Fibroblast of skin of right biceps (primary cell): ENCODE data around the gene PSORS1C1.

ENCODE experiments used
- DNase-seq: peaks from one replicate; pipeline ENCODE4 v3.0.0-alpha.2; 2013

Gene PSORS1C1

GRCh38 chr6:31128093-31128676 is 13.6 kb downstream of the PSORS1C1 start:
- DNase-seq: peak; percentile 31

GRCh38 chr6:31129130-31129529 is 14.5 kb downstream of the PSORS1C1 start:
- DNase-seq: no peak

- DNase-seq: no peak
Measured at GRCh38 chr6:31130751-31131150, 16.2 kb downstream of the PSORS1C1 start.

- no peak for DNase-seq
Measured at GRCh38 chr6:31131595-31131994, 17.0 kb downstream of the PSORS1C1 start.

GRCh38 chr6:31132806-31133205 is 18.2 kb downstream of the PSORS1C1 start:
- no peak for DNase-seq

GRCh38 chr6:31135710-31136109 is 21.1 kb downstream of the PSORS1C1 start:
- DNase-seq: no peak

- DNase-seq: no peak
Measured at GRCh38 chr6:31138982-31139381, 24.4 kb downstream of the PSORS1C1 start, which contains the start of gene PSORS1C2. TSS of gene PSORS1C2 (minus strand) at chr6:31139066. CDS start at chr6:31139026, 40 bp downstream.

- DNase-seq: peak; percentile 93
Measured at GRCh38 chr6:31139599-31139998, 25.0 kb downstream of the PSORS1C1 start.

- no peak for DNase-seq
Measured at GRCh38 chr6:31140643-31141042, 26.0 kb downstream of the PSORS1C1 start.

- no peak for DNase-seq
Measured at GRCh38 chr6:31142361-31142761, 27.8 kb downstream of the PSORS1C1 start.

GRCh38 chr6:31143148-31143547 is 28.5 kb downstream of the PSORS1C1 start:
- DNase-seq: peak; percentile 84

- no peak for DNase-seq
Measured at GRCh38 chr6:31144296-31144969, 29.8 kb downstream of the PSORS1C1 start.

- DNase-seq: no peak
Measured at GRCh38 chr6:31144970-31145340, 30.4 kb downstream of the PSORS1C1 start.

- no peak for DNase-seq
Measured at GRCh38 chr6:31145386-31145785, 30.8 kb downstream of the PSORS1C1 start.

- no peak for DNase-seq
Measured at GRCh38 chr6:31149827-31150447, 35.3 kb downstream of the PSORS1C1 start.

- DNase-seq: no peak
Measured at GRCh38 chr6:31152781-31153180, 38.2 kb downstream of the PSORS1C1 start.

GRCh38 chr6:31154436-31154835 is 39.8 kb downstream of the PSORS1C1 start:
- no peak for DNase-seq

GRCh38 chr6:31156641-31157040 is 42.0 kb downstream of the PSORS1C1 start:
- DNase-seq: no peak

GRCh38 chr6:31157513-31158139 is 43.0 kb downstream of the PSORS1C1 start, which contains the start of gene CCHCR1:
TSS of gene CCHCR1 (minus strand) at chr6:31157802. CDS start at chr6:31157600, 202 bp downstream.
- no peak for DNase-seq

GRCh38 chr6:31158140-31158862 is 43.7 kb downstream of the PSORS1C1 start, which contains the start of gene TCF19:
TSS of gene TCF19 (plus strand) at chr6:31158589. CDS start at chr6:31159470, 881 bp downstream.
- DNase-seq: peak; percentile 99

- DNase-seq: peak; percentile 18
Measured at GRCh38 chr6:31158863-31159855, 44.6 kb downstream of the PSORS1C1 start.
